ENCODE data around the gene KLF17. TPM values are rescaled to one million over a fixed set of nuclear protein-coding genes. Genes with fewer than 3 reads are reported as not detected.

Gene KLF17
- total RNA-seq, 2 donors from 2014 or later, result not detected

DNA sequence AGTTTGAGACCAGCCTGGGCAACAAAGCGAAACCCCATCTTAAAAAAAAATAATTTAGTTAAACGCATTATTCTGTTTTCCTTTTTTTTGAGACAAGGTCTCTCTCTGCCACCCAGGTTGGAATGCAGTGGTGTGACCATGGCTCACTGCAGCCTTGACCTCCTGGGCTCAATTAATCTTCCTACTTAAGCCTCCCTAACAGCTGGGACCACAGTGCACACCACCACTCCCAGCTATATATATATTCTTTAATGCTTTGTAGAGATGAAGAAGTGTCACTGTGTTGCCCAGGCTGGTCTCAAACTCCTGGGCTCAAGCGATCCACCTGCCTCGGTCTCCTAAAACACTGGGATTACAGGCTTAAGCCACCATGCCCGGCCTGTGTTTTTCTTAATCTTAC is 7.7 kb upstream of the KLF17 start:
- Mint-ChIP-seq H3K4me3 (no peak overlapping the region), H3K4me1 (no peaks in the 10 kb centered on the region), H3K27me3 (ENCODE audit: insufficient read depth) (peaks cover 4% of the 10 kb centered on the region), H3K27ac (no peak overlapping the region), H3K9me3 (no peaks in the 10 kb centered on the region), H3K36me3 (ENCODE audit: low read depth) (no peaks in the 10 kb centered on the region)
- Histone ChIP-seq H3K4me1 (ENCODE audit: control insufficient read depth, insufficient read depth, low read length) (no peaks in the 10 kb centered on the region), H3K36me3 (ENCODE audit: control insufficient read depth, insufficient read depth, low read length) (no peaks in the 10 kb centered on the region), H3K27me3 (ENCODE audit: control insufficient read depth, insufficient read depth, low read length, poor library complexity, severe bottlenecking) (peaks cover 5% of the 10 kb centered on the region), H3K27ac (ENCODE audit: low read depth, low read length) (no peak overlapping the region), H3K9ac (ENCODE audit: extremely low read depth, low read length, poor library complexity, severe bottlenecking) (no peak overlapping the region), H3K9me3 (ENCODE audit: control insufficient read depth, low read length) (no peaks in the 10 kb centered on the region), H3K4me3 (ENCODE audit: low read length) (no peak overlapping the region)
- no peak for TF ChIP-seq CTCF (conservative IDR thresholded peaks at IDR 0.05)
- WGBS, 2 experiments (ENCODE audit: insufficient coverage in 1 of 2, insufficient read length in 1 of 2), result 80 to 92% methylated on average over 4 to 5 of the region's 5 CpGs
- DNase-seq, result no peak

GRCh38 chr1:44111861-44112260 is 6.8 kb upstream of the KLF17 start:
- no peak overlapping the region for H3K27ac ChIP-seq (ENCODE audit: low read depth, low read length)
- H3K27me3 Mint-ChIP-seq (ENCODE audit: insufficient read depth), result peaks cover 3% of the 10 kb centered on the region
- no peaks in the 10 kb centered on the region for H3K36me3 ChIP-seq (ENCODE audit: control insufficient read depth, insufficient read depth, low read length)

DNA sequence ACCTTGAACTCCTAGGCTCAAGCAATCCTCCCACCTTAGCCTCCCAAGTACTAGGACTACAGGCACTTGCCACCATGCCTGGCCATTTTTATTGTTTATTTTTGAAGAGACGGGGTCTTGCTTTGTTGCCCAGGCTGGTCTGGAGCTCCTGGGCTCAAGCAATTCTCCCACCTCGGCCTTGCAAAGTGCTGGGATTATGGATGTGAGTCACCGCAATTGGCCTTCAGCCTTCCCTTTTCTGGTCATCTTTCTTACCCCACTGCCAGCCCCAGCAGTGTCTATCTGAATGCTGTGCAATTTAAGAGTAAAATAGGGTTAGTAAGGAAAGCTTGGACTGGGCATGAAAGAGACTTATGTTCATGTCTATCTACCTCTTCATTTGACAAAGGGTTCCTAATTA is 6.1 kb upstream of the KLF17 start:
- Histone ChIP-seq H3K4me1 (ENCODE audit: control insufficient read depth, insufficient read depth, low read length) (no peaks in the 10 kb centered on the region), H3K27me3 (ENCODE audit: control insufficient read depth, insufficient read depth, low read length, poor library complexity, severe bottlenecking) (no peaks in the 10 kb centered on the region), H3K27ac (ENCODE audit: low read depth, low read length) (no peak overlapping the region), H3K4me3 (ENCODE audit: low read length) (no peak overlapping the region), H3K9me3 (ENCODE audit: control insufficient read depth, low read length) (no peaks in the 10 kb centered on the region), H3K9ac (ENCODE audit: extremely low read depth, low read length, poor library complexity, severe bottlenecking) (no peak overlapping the region), H3K36me3 (ENCODE audit: control insufficient read depth, insufficient read depth, low read length) (no peaks in the 10 kb centered on the region)
- Mint-ChIP-seq H3K27me3 (ENCODE audit: insufficient read depth) (peaks cover 2% of the 10 kb centered on the region), H3K36me3 (ENCODE audit: low read depth) (no peaks in the 10 kb centered on the region), H3K27ac (no peak overlapping the region), H3K9me3 (no peaks in the 10 kb centered on the region), H3K4me1 (no peaks in the 10 kb centered on the region), H3K4me3 (no peak overlapping the region)
- no peak for DNase-seq
- 81% methylated on average over 3 of the region's 3 CpGs; no CpG with 5 or more reads in 1 of the 2 experiments for WGBS, 2 experiments (ENCODE audit: insufficient coverage in 1 of 2, insufficient read length in 1 of 2)
- no peak for TF ChIP-seq CTCF (conservative IDR thresholded peaks at IDR 0.05)

More at GRCh38 chr1:44111861-44112260, 6.8 kb upstream of the KLF17 start:
- no peak overlapping the region for H3K4me3 Mint-ChIP-seq
- WGBS, 2 experiments (ENCODE audit: insufficient coverage in 1 of 2, insufficient read length in 1 of 2), result 88 to 98% methylated on average over 4 of the region's 4 CpGs
- no peaks in the 10 kb centered on the region for H3K9me3 ChIP-seq (ENCODE audit: control insufficient read depth, low read length)
- no peak for DNase-seq
- H3K27me3 ChIP-seq (ENCODE audit: control insufficient read depth, insufficient read depth, low read length, poor library complexity, severe bottlenecking), result no peaks in the 10 kb centered on the region
- no peak overlapping the region for H3K4me3 ChIP-seq (ENCODE audit: low read length)
- no peaks in the 10 kb centered on the region for H3K9me3 Mint-ChIP-seq
- no peak for TF ChIP-seq CTCF (conservative IDR thresholded peaks at IDR 0.05)
- no peaks in the 10 kb centered on the region for H3K4me1 Mint-ChIP-seq
- H3K27ac Mint-ChIP-seq, result no peak overlapping the region
- H3K36me3 Mint-ChIP-seq (ENCODE audit: low read depth), result no peaks in the 10 kb centered on the region
- no peak overlapping the region for H3K9ac ChIP-seq (ENCODE audit: extremely low read depth, low read length, poor library complexity, severe bottlenecking)
- no peaks in the 10 kb centered on the region for H3K4me1 ChIP-seq (ENCODE audit: control insufficient read depth, insufficient read depth, low read length)
